GM12878 (cell line): ENCODE measurements around the gene SYNJ2. TPM values are rescaled to one million over a fixed set of nuclear protein-coding genes. Genes with fewer than 3 reads are reported as not detected.

Experiments
- ATAC-seq: fragments of 200-7000 bp; cut with Tn5 transposase; 3 replicates; pipeline ENCODE4 v1.9.1; 2020; ENCODE audit warnings: mild to moderate bottlenecking, moderate library complexity
- BruUV-seq: library from RNA; stranded (reverse); fragments of 400-500 nt; replicated peaks from 2 replicates; lab custom pipeline; 2021; lab: Mats Ljungman, UMichigan
- CTCF ChIA-PET: fragments of 300-600 bp; sonication (Branson Sonifier 250); formaldehyde crosslinking; extraction: SDS; loops from one replicate; lab custom pipeline; 2021; ENCODE audit warnings: inconsistent platforms; lab: Yijun Ruan, JAX
- POLR2A ChIA-PET: fragments of 350-600 bp; formaldehyde crosslinking; extraction: SDS; loops from one replicate; lab custom pipeline; 2021; ENCODE audit warnings: inconsistent platforms; lab: Charles Lee
- RAD21 ChIA-PET: fragments of 300-600 bp; sonication (Branson Sonifier 250); formaldehyde crosslinking; loops from one replicate; lab custom pipeline; 2023; ENCODE audit warnings: antibody characterized with exemption; ENCODE audit not compliant: unreplicated experiment; lab: Charles Lee
- SMC1A ChIA-PET: fragments of 300-600 bp; sonication (Branson Sonifier 250); formaldehyde crosslinking; loops from one replicate; lab custom pipeline; 2023; ENCODE audit not compliant: unreplicated experiment, uncharacterized antibody; lab: Charles Lee
- DNase-seq: peaks from one replicate; pipeline ENCODE4 v3.0.0-alpha.2; 2011; ENCODE audit warnings: low read depth, low spot score
- FAIRE-seq: peaks from 3 replicates; lab custom pipeline; 2011; peaks lifted over from hg19 to GRCh38; lab: Jason Lieb, UNC
- H2AFZ ChIP-seq: 2 replicates; pipeline ENCODE4 v1.6.0; 2011; ENCODE audit warnings: low read depth, low read length, control low read depth; ENCODE audit not compliant: control insufficient read depth
- H3K27ac ChIP-seq: 2 replicates; pipeline ENCODE4 v1.5.1; 2011; ENCODE audit warnings: control low read depth; ENCODE audit not compliant: control insufficient read depth, insufficient read depth
- H3K27me3 ChIP-seq, 2 experiments: replicated peaks in 1 of 2; 2 replicates each; pipeline versions ENCODE4 v1.6.0 to v1.6.1; 2011; ENCODE audit warnings: low read length in 1 of 2; ENCODE audit not compliant: control insufficient read depth in 2 of 2, insufficient read depth in 2 of 2
- H3K36me3 ChIP-seq, 2 experiments: 2 replicates each; pipeline ENCODE4 v1.5.1; 2011; ENCODE audit warnings: low read length in 1 of 2; ENCODE audit not compliant: control insufficient read depth in 2 of 2, insufficient read depth in 2 of 2
- H3K4me1 ChIP-seq: 2 replicates; pipeline ENCODE4 v1.6.1; 2011; ENCODE audit warnings: mild to moderate bottlenecking, low read length, moderate library complexity, mixed read lengths; ENCODE audit not compliant: control insufficient read depth, insufficient read depth
- H3K4me2 ChIP-seq: 2 replicates; pipeline ENCODE4 v1.6.0; 2011; ENCODE audit warnings: control low read depth; ENCODE audit not compliant: control insufficient read depth, insufficient read depth
- H3K4me3 ChIP-seq: fragments of 200-600 bp; sonication (generic); 2 replicates; pipeline ENCODE4 v1.5.1; 2016
- H3K79me2 ChIP-seq: 2 replicates; pipeline ENCODE4 v1.6.0; 2011; ENCODE audit warnings: low read length; ENCODE audit not compliant: control insufficient read depth, insufficient read depth
- H3K9ac ChIP-seq: 2 replicates; pipeline ENCODE4 v1.8.0; 2011; ENCODE audit warnings: low read length, control low read depth, mixed read lengths; ENCODE audit not compliant: control insufficient read depth, insufficient read depth
- H3K9me3 ChIP-seq: replicated peaks from 3 replicates; pipeline ENCODE4 v1.5.1; 2011; ENCODE audit warnings: mild to moderate bottlenecking, low read length; ENCODE audit not compliant: control insufficient read depth, insufficient read depth
- H4K20me1 ChIP-seq: 2 replicates; pipeline ENCODE4 v1.6.0; 2011; ENCODE audit not compliant: control insufficient read depth, insufficient read depth
- ASH2L ChIP-seq: fragments of 300-600, 200-600 bp; sonication (generic); IDR thresholded peaks from 2 replicates; pipeline ENCODE4 v1.6.1; 2017; ENCODE audit warnings: low read depth, mild to moderate bottlenecking, borderline replicate concordance
- EED ChIP-seq: sonication (generic); IDR thresholded peaks from 2 replicates; pipeline ENCODE4 v1.6.1; 2016; ENCODE audit warnings: antibody characterized with exemption, low read depth
- ESRRA ChIP-seq: IDR thresholded peaks from 2 replicates; pipeline ENCODE4 v1.6.1; 2012; ENCODE audit warnings: mild to moderate bottlenecking, low read length, improper control_type of control experiment
- KLF5 ChIP-seq: fragments of 450-650 bp; IDR thresholded peaks from 2 replicates; pipeline ENCODE4 v1.6.1; 2014; ENCODE audit warnings: mild to moderate bottlenecking; ENCODE audit not compliant: partially characterized antibody
- MEF2A ChIP-seq: IDR thresholded peaks from 2 replicates; pipeline ENCODE4 v1.6.1; 2011; ENCODE audit warnings: low read depth, mild to moderate bottlenecking, low read length, moderate library complexity; ENCODE audit not compliant: insufficient read depth
- MYC ChIP-seq: IDR thresholded peaks from 2 replicates; pipeline ENCODE4 v1.6.1; 2011; ENCODE audit warnings: mild to moderate bottlenecking, low read length, moderate library complexity, inconsistent platforms; ENCODE audit not compliant: insufficient read depth, insufficient replicate concordance, insufficient read length, severe bottlenecking
- NFXL1 ChIP-seq: fragments of 450-650 bp; IDR thresholded peaks from 2 replicates; pipeline ENCODE4 v1.6.1; 2017; ENCODE audit warnings: antibody characterized with exemption, mild to moderate bottlenecking, borderline replicate concordance
- NR2C1 ChIP-seq: fragments of 450-650 bp; IDR thresholded peaks from 2 replicates; pipeline ENCODE4 v1.6.1; 2017; ENCODE audit warnings: antibody characterized with exemption, mild to moderate bottlenecking, moderate library complexity
- NR2C2 ChIP-seq: IDR thresholded peaks from 2 replicates; pipeline ENCODE4 v1.6.1; 2011; ENCODE audit warnings: borderline replicate concordance, low read depth; ENCODE audit not compliant: control insufficient read depth, insufficient read length
- POLR2AphosphoS5 ChIP-seq: IDR thresholded peaks from 2 replicates; pipeline ENCODE4 v1.6.1; 2011; ENCODE audit warnings: mild to moderate bottlenecking, low read length, inconsistent platforms
- RCOR1 ChIP-seq: conservative IDR thresholded peaks from 2 replicates; pipeline ENCODE4 v1.6.1; 2012; ENCODE audit warnings: low read depth, low read length, improper control_type of control experiment
- RUNX3 ChIP-seq: IDR thresholded peaks from 2 replicates; pipeline ENCODE4 v1.6.1; 2012; ENCODE audit warnings: low read length, inconsistent platforms
- SP1 ChIP-seq: IDR thresholded peaks from one replicate; pipeline ENCODE4 v1.6.1; 2011; ENCODE audit warnings: low read depth, low read length
- STAT3 ChIP-seq: IDR thresholded peaks from 2 replicates; pipeline ENCODE4 v1.6.1; 2011; ENCODE audit warnings: low read depth, low read length, improper control_type of control experiment
- SUZ12 ChIP-seq: fragments of 200-600 bp; sonication (generic); IDR thresholded peaks from one replicate; pipeline ENCODE4 v1.6.1; 2018; ENCODE audit warnings: antibody characterized with exemption, mild to moderate bottlenecking; ENCODE audit not compliant: unreplicated experiment
- TCF3 ChIP-seq: IDR thresholded peaks from 2 replicates; pipeline ENCODE4 v1.6.1; 2012; ENCODE audit warnings: low read depth, mild to moderate bottlenecking, low read length, borderline replicate concordance; ENCODE audit not compliant: insufficient read depth
- TCF7 ChIP-seq: IDR thresholded peaks from 2 replicates; pipeline ENCODE4 v1.6.1; 2014; ENCODE audit warnings: antibody characterized with exemption, borderline replicate concordance
- WGBS: methylation state at CpG from one replicate; pipeline ENCODE4 v1.1.6; 2016; ENCODE audit warnings: low lambda C conversion rate; ENCODE audit not compliant: insufficient replicate concordance, insufficient coverage; ENCODE audit errors: missing lambda C conversion rate; 5-methylcytosine and 5-hydroxymethylcytosine counted together
- in situ Hi-C: fragments of 300-500 bp; cut with MboI; formaldehyde crosslinking; loops from 9 replicates; pipeline ENCODE4 v1.14.3; 2018; ENCODE audit warnings: mixed read lengths
- intact Hi-C: fragments of 100-400 bp; cut with micrococcal nuclease; formaldehyde crosslinking; loops from one replicate; pipeline ENCODE4 v1.14.2; 2022; ENCODE audit not compliant: unreplicated experiment
- polyA plus RNA-seq, 11 experiments: library from polyadenylated mRNA; depleted of rRNA in 4 of 11; unstranded in 6 of 11; stranded (reverse) in 5 of 11; fragments of >200 nt; fragmentation: Nextera tagmentation in 4 of 11; fragmentation: Illumina TruSeq in 1 of 11; extraction: Ambion mirVana in 4 of 11; extraction: Trizol in 1 of 11; gene quantifications; 1 replicate in 1 of 11; 2 replicates in 10 of 11; pipeline versions ENCODE4 v1.2.1 to v1.2.3, GENCODE V29; 2011 to 2016; ENCODE audit warnings: inconsistent platforms in 2 of 11, missing spikeins in 2 of 11, low read depth in 1 of 11
- total RNA-seq, 4 experiments: library from RNA; depleted of rRNA in 3 of 4; stranded (reverse); fragments of >200 nt in 3 of 4; fragmentation: Illumina TruSeq in 1 of 4; extraction: Trizol in 1 of 4; gene quantifications; 2 replicates each; pipeline versions ENCODE4 v1.2.1 to v1.2.3, GENCODE V29; 2013 to 2021
- TF ChIP-seq, protein P1 (sequence below): fragments of 150-350 bp; IDR thresholded peaks from 2 replicates; pipeline ENCODE4 v1.6.1; 2014; ENCODE audit warnings: mild to moderate bottlenecking, low read depth, low read length
- TF ChIP-seq, protein P2 (sequence below): IDR thresholded peaks from 2 replicates; pipeline ENCODE4 v1.6.1; 2012; ENCODE audit warnings: mild to moderate bottlenecking, low read depth, low read length

Gene SYNJ2
- total and polyA plus RNA-seq, 10 of the 15 experiments (the other 5 are each of a cell fraction or from before 2014, with no cell fraction given), result 0.11 to 1.8 (median 0.57) TPM

DNA sequence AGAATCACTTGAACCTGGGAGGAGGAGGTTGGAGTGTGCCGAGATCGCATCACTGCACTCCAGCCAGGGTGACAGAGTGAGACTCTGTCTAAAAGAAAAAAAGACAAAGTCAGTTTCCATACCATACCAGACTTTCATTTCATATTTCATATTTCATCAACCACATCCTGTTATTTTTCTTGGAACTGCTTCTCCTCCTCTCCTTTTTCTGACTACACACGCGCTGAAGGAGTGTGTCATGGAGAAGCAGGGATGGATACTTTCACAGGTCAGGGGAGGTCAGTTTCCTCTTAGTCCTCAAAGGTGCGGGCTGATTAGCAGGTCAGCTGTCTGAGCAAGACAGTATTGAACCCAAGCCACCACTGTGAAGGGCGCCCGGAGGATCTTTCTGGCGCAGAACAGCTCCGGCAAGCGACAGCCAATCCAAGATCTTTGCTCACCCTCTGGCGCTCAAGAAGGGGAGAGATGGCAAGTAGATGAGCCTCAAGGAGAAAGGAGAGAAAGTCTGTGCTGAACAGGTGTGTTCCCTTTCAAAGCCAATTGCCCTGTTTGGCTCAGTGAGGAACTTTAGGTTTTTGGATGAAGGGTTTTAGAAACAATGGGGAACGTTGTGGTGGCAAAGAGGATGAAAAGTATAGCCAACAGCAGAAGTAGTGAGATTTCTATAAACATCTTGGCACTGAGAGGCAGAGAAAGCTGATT, 18.9 kb upstream of the SYNJ2 start (continued):
- no peak for TF ChIP-seq MEF2A
- TF ChIP-seq, all 136 proteins: peak for 0

DNA sequence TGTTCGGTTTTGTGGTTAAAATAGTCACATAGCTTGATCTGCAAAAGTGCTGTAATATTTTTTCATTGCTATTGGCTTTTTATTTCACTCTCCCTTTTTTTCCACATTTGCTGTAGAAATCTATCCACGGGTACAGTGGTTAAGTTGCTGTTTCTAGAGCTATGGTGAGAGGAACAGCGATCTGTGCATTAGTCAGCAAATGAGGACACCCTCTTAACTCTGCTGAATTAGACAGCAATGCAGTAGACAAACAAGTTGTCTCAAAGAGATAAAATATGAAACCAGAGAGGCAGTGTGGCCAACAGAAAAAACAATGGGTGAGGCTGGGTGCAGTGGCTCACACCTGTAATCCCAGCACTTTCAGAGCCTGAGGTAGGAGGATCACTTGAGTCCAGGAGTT, 17.6 kb upstream of the SYNJ2 start:
- CTCF ChIA-PET, result no interaction called here
- FAIRE-seq (no peak), DNase-seq (no peak), ATAC-seq (no peak)
- intact Hi-C loops, result no loop called here
- Histone ChIP-seq H3K36me3 (no peaks in the 10 kb centered on the region), H3K4me3 (no peak overlapping the region), H3K4me2 (no peak overlapping the region), H3K9me3 (peaks cover 4% of the 10 kb centered on the region; the same call in 1 of the 3 replicates), H3K79me2 (no peaks in the 10 kb centered on the region), H4K20me1 (no peaks in the 10 kb centered on the region), H3K9ac (no peak overlapping the region), H3K4me1 (no peaks in the 10 kb centered on the region), H3K27me3 (no peaks in the 10 kb centered on the region), H3K27ac (no peak overlapping the region), H2AFZ (no peak overlapping the region)
- in situ Hi-C loops, result no loop called here
- TF ChIP-seq SP1 (no peak), EED (no peak), STAT3 (no peak), NR2C2 (no peak), TCF7 (no peak), RUNX3 (no peak), NFXL1 (no peak), SUZ12 (no peak), POLR2AphosphoS5 (no peak), ASH2L (no peak), TCF3 (no peak), KLF5 (no peak), RCOR1 (no peak), ESRRA (no peak), NR2C1 (no peak), MYC (no peak)
- TF ChIP-seq, protein P1, sequence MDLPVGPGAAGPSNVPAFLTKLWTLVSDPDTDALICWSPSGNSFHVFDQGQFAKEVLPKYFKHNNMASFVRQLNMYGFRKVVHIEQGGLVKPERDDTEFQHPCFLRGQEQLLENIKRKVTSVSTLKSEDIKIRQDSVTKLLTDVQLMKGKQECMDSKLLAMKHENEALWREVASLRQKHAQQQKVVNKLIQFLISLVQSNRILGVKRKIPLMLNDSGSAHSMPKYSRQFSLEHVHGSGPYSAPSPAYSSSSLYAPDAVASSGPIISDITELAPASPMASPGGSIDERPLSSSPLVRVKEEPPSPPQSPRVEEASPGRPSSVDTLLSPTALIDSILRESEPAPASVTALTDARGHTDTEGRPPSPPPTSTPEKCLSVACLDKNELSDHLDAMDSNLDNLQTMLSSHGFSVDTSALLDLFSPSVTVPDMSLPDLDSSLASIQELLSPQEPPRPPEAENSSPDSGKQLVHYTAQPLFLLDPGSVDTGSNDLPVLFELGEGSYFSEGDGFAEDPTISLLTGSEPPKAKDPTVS, result no peak
- TF ChIP-seq, protein P2, sequence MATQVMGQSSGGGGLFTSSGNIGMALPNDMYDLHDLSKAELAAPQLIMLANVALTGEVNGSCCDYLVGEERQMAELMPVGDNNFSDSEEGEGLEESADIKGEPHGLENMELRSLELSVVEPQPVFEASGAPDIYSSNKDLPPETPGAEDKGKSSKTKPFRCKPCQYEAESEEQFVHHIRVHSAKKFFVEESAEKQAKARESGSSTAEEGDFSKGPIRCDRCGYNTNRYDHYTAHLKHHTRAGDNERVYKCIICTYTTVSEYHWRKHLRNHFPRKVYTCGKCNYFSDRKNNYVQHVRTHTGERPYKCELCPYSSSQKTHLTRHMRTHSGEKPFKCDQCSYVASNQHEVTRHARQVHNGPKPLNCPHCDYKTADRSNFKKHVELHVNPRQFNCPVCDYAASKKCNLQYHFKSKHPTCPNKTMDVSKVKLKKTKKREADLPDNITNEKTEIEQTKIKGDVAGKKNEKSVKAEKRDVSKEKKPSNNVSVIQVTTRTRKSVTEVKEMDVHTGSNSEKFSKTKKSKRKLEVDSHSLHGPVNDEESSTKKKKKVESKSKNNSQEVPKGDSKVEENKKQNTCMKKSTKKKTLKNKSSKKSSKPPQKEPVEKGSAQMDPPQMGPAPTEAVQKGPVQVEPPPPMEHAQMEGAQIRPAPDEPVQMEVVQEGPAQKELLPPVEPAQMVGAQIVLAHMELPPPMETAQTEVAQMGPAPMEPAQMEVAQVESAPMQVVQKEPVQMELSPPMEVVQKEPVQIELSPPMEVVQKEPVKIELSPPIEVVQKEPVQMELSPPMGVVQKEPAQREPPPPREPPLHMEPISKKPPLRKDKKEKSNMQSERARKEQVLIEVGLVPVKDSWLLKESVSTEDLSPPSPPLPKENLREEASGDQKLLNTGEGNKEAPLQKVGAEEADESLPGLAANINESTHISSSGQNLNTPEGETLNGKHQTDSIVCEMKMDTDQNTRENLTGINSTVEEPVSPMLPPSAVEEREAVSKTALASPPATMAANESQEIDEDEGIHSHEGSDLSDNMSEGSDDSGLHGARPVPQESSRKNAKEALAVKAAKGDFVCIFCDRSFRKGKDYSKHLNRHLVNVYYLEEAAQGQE, result no peak
- POLR2A ChIA-PET, result no interaction called here
- 5% methylated on average over 3 of the region's 3 CpGs for WGBS
- RAD21 ChIA-PET, result no interaction called here
- SMC1A ChIA-PET, result no interaction called here
- no TSS peak for BruUV-seq
